MM.1S (cell line): ENCODE measurements around the gene QPCT.

Experiments used
- DNase-seq: peaks from one replicate; pipeline ENCODE4 v3.0.0-alpha.2; 2015
- H2AFZ ChIP-seq: fragments of 300-600 bp; sonication (generic); 2 replicates; pipeline ENCODE4 v1.6.0; 2016; ENCODE audit warnings: antibody characterized with exemption, low read length
- H3F3A ChIP-seq: fragments of 300-600 bp; sonication (generic); 2 replicates; pipeline ENCODE4 v1.6.1; 2016; ENCODE audit warnings: mild to moderate bottlenecking, antibody characterized with exemption, low read length, moderate library complexity, mixed read lengths; ENCODE audit not compliant: insufficient read depth
- H3K27ac ChIP-seq: fragments of 300-600 bp; sonication (generic); 2 replicates; pipeline ENCODE4 v1.5.1; 2016; ENCODE audit warnings: mild to moderate bottlenecking, low read length
- H3K27me3 ChIP-seq: fragments of 300-600 bp; sonication (generic); replicated peaks from 2 replicates; pipeline ENCODE4 v1.6.0; 2016; ENCODE audit warnings: low read length; ENCODE audit not compliant: insufficient read depth
- H3K36me3 ChIP-seq: fragments of 300-600 bp; sonication (generic); replicated peaks from 2 replicates; pipeline ENCODE4 v1.6.1; 2016; ENCODE audit warnings: mild to moderate bottlenecking, low read length, mixed read lengths; ENCODE audit not compliant: insufficient read depth
- H3K4me1 ChIP-seq: fragments of 300-600 bp; sonication (generic); 2 replicates; pipeline ENCODE4 v1.6.1; 2016; ENCODE audit warnings: low read length, mixed read lengths
- H3K4me2 ChIP-seq: fragments of 300-600 bp; sonication (generic); 2 replicates; pipeline ENCODE4 v1.6.0; 2016; ENCODE audit warnings: low read depth, low read length
- H3K4me3 ChIP-seq: fragments of 300-600 bp; sonication (generic); 2 replicates; pipeline ENCODE4 v1.5.1; 2016; ENCODE audit warnings: low read length, mixed read lengths
- H3K79me2 ChIP-seq: fragments of 300-600 bp; sonication (generic); 2 replicates; pipeline ENCODE4 v1.6.1; 2016; ENCODE audit warnings: mixed run types, low read length, mixed read lengths
- H3K9ac ChIP-seq: fragments of 300-600 bp; sonication (generic); 2 replicates; pipeline ENCODE4 v1.6.1; 2016; ENCODE audit warnings: low read length, mixed read lengths
- H3K9me2 ChIP-seq: fragments of 300-600 bp; sonication (generic); replicated peaks from 2 replicates; pipeline ENCODE4 v1.6.1; 2016; ENCODE audit warnings: mild to moderate bottlenecking, low read length, mixed read lengths; ENCODE audit not compliant: insufficient read depth
- H3K9me3 ChIP-seq: fragments of 300-600 bp; sonication (generic); replicated peaks from 2 replicates; pipeline ENCODE4 v1.6.1; 2016; ENCODE audit warnings: mild to moderate bottlenecking, low read length, mixed read lengths; ENCODE audit not compliant: insufficient read depth
- H4K20me1 ChIP-seq: fragments of 300-600 bp; sonication (generic); 2 replicates; pipeline ENCODE4 v1.6.1; 2016; ENCODE audit warnings: mild to moderate bottlenecking, low read length, moderate library complexity, mixed read lengths; ENCODE audit not compliant: insufficient read depth
- EZH2 ChIP-seq: fragments of 300-600 bp; sonication (generic); optimal IDR thresholded peaks from 2 replicates; pipeline ENCODE3; 2017; ENCODE audit warnings: low read depth, mild to moderate bottlenecking, antibody characterized with exemption, low read length, mixed read lengths
- EZH2phosphoT487 ChIP-seq: fragments of 300-600 bp; sonication (generic); IDR thresholded peaks from 2 replicates; pipeline ENCODE4 v1.6.1; 2018; ENCODE audit warnings: antibody characterized with exemption, low read length
- TF ChIP-seq, protein P1 (sequence below): fragments of 300-600 bp; sonication (generic); IDR thresholded peaks from 2 replicates; pipeline ENCODE4 v1.5.1; 2016; ENCODE audit warnings: antibody characterized with exemption, low read length, mixed read lengths

Gene QPCT

DNA sequence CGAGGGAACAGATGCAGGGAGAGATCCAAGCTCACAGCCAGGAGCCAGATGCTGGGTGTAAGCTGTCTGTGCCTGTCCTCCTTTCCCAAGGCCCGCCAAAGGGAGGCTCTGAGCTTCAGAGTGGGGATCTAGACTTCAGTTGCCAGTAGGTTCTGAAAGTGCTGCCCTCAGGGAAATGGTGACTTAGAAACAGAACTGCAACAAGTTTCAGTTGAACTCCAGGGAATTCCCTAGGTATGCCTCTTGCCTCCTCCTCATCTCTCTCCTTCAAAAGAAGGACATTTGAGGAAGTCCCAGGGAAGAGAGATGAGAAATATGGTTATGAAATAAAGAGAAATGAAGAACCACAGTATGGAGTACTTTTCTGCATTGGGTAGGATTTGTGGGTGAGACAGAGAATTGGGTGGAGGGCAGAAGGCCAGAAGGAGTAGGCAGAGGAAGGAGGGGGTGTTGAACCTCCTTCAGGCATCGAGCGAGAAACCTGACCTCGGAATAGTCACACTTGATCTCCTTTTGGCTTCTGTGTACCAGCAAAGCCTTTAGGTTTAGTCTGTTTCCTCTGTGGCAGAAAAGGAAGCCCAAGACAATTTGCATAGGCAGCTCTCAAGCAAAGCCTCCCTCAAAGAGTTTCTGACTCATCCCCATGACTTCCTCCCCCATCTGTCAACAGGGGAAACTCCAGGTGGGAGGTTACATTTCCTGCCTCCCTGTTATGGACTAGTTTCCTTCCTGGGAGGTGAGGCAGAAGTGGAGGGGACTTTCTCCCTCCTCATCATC, 45.7 kb downstream of the QPCT start:
- Histone ChIP-seq H3K9me3 (no peaks in the 10 kb centered on the region), H3K4me1 (peaks cover 73% of the 10 kb centered on the region), H3K9ac (peak overlapping the region; percentile 78), H3K9me2 (no peaks in the 10 kb centered on the region), H3K36me3 (no peaks in the 10 kb centered on the region), H4K20me1 (no peaks in the 10 kb centered on the region), H3K4me3 (peak overlapping the region; percentile 28; the same call in 1 of the 2 replicates), H3F3A (peaks cover 48% of the 10 kb centered on the region), H3K79me2 (peaks cover 70% of the 10 kb centered on the region), H3K4me2 (peak overlapping the region; percentile 81), H3K27ac (peak overlapping the region; percentile 99), H2AFZ (no peak overlapping the region), H3K27me3 (no peaks in the 10 kb centered on the region)
- TF ChIP-seq EZH2phosphoT487 = no peak
- TF ChIP-seq, protein P1, sequence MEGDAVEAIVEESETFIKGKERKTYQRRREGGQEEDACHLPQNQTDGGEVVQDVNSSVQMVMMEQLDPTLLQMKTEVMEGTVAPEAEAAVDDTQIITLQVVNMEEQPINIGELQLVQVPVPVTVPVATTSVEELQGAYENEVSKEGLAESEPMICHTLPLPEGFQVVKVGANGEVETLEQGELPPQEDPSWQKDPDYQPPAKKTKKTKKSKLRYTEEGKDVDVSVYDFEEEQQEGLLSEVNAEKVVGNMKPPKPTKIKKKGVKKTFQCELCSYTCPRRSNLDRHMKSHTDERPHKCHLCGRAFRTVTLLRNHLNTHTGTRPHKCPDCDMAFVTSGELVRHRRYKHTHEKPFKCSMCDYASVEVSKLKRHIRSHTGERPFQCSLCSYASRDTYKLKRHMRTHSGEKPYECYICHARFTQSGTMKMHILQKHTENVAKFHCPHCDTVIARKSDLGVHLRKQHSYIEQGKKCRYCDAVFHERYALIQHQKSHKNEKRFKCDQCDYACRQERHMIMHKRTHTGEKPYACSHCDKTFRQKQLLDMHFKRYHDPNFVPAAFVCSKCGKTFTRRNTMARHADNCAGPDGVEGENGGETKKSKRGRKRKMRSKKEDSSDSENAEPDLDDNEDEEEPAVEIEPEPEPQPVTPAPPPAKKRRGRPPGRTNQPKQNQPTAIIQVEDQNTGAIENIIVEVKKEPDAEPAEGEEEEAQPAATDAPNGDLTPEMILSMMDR = no peak
- no peak for TF ChIP-seq EZH2
- DNase-seq = peak; percentile 94

- Histone ChIP-seq H4K20me1 (no peaks in the 10 kb centered on the region), H3K27me3 (no peaks in the 10 kb centered on the region), H3K36me3 (no peaks in the 10 kb centered on the region), H3K9me3 (no peaks in the 10 kb centered on the region), H3K9ac (peak overlapping the region; percentile 78), H2AFZ (no peak overlapping the region), H3K9me2 (no peaks in the 10 kb centered on the region), H3K4me3 (no peak overlapping the region), H3F3A (peaks cover 48% of the 10 kb centered on the region), H3K27ac (peak overlapping the region; percentile 99), H3K4me1 (peaks cover 79% of the 10 kb centered on the region), H3K4me2 (peak overlapping the region; percentile 81), H3K79me2 (peaks cover 74% of the 10 kb centered on the region)
- TF ChIP-seq EZH2 = no peak
- TF ChIP-seq, protein P1 = no peak
- TF ChIP-seq EZH2phosphoT487 = no peak
- no peak for DNase-seq
Observed at GRCh38 chr2:37390777-37391176, 46.3 kb downstream of the QPCT start.

GRCh38 chr2:37391711-37392110, 47.3 kb downstream of the QPCT start:
- TF ChIP-seq EZH2phosphoT487 = no peak
- TF ChIP-seq EZH2 = no peak
- TF ChIP-seq, protein P1 = no peak
- peaks cover 48% of the 10 kb centered on the region for H3F3A ChIP-seq
- peaks cover 79% of the 10 kb centered on the region for H3K79me2 ChIP-seq
- H3K9me2 ChIP-seq = no peaks in the 10 kb centered on the region
- no peaks in the 10 kb centered on the region for H4K20me1 ChIP-seq
- H3K9ac ChIP-seq = no peak overlapping the region
- no peak overlapping the region for H2AFZ ChIP-seq
- H3K4me1 ChIP-seq = peaks cover 88% of the 10 kb centered on the region
- no peak overlapping the region for H3K4me3 ChIP-seq
- H3K36me3 ChIP-seq = no peaks in the 10 kb centered on the region
- H3K27me3 ChIP-seq = no peaks in the 10 kb centered on the region
- H3K9me3 ChIP-seq = no peaks in the 10 kb centered on the region
- peak overlapping the region; percentile 99; the same call in 1 of the 2 replicates for H3K27ac ChIP-seq
- DNase-seq = no peak
- no peak overlapping the region for H3K4me2 ChIP-seq
